GM18502 (cell line): ENCODE data around the gene GDE1.

ENCODE experiments used
- ATAC-seq: cut with Tn5 transposase; IDR thresholded peaks from one replicate; pipeline ENCODE4 v1.9.1; 2021; ENCODE audit warnings: mild to moderate bottlenecking; ENCODE audit not compliant: unreplicated experiment, poor library complexity

Gene GDE1

GRCh38 chr16:19524616-19525384 is 2.9 kb upstream of the GDE1 start:
- no peak for ATAC-seq

DNA sequence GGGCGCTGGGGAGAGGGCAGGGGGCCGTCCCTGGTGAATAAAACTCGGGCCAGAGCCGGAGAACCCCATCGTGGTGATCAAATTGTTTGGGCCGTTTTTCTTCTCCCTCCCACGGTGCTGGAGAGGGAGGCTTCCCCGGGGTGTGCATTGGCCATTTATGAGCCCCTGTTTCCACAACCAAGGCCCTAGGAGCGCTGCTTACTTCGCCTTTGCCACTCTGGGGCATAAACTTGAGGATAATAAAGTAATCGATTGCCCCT is 2.4 kb upstream of the GDE1 start:
- ATAC-seq, result no peak

DNA sequence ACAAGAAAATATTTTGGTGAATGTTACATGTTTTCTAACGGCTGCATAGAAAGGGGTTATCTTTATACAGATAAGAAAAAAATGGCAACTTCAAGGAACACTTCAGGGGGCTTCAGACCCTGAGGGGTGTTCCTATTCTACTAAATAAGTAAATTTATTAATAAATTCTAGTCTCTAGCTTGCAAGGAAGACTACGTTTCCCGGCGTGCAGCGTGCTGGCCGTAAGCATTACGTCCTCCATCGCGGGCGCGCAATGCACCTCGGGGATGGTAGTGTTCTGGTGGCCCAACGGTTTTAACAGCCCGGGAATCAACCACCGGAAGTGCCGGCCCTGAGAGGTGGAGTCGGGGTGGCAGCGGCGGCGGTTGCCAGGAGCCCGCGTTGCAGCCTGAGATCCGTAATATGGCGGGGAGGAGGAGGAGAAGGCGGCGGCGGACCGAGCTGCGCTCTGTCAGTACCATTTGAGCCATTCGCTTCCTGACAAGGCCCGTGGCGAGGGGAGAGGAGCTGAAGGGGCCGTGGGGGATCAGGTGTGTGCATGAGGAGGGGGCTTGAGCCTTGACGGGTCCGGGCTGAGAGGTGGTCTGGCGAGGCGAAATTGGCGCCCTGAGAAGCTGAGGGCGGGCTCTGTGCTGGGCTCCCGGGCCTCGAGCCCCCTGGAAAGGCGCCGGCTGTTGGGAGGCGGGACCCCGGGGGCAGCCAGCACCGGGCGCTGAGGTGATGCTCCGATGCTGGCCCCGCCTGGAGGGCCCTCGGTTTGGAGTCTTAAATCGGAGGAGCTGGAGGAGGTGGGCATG is 1.9 kb upstream of the GDE1 start, which contains the start of gene CCP110:
Gene CCP110, plus strand, starts transcription at position 384 of the 797 bp plus-strand sequence. CDS start 3,940 bp downstream, outside the sequence.
- ATAC-seq, result peak; percentile 72

DNA sequence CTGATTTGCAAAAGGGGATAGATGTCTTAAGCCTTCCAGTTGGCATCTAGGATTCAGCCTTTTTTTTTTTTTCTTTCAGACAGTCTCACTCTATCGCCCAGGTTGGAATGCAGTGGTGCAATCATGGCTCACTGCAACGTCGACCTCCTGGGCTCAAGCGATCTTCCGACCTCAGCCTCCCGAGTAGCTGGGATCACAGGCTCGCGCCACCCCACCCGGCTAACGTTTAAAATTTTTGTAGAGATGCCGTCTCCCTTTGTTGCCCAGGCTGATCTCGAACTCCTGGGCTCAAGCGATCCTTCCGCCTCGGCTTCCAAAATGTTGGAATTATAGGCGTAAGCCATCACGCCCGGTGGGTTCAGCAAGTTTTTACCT is 1.3 kb upstream of the GDE1 start:
- ATAC-seq, result no peak

DNA sequence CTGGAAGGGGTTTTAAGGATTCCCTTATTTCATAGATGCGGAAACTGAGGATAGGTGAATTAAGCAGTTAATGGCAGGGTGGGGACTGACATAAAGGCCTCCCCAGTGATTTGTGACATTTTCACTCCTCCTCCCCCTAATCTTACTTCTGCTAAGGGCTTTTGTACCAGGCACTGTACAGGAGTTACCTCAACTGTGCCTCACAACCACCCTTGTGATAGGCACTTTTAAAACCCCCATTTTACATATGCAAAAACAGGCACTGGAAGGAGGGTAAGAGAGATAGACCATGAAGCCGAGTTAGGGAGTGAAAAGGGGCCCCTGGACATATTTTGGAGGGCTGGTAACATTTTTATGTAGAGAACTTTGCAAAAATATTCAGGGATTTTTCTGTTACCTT is 862 bp upstream of the GDE1 start:
- ATAC-seq, result no peak

DNA sequence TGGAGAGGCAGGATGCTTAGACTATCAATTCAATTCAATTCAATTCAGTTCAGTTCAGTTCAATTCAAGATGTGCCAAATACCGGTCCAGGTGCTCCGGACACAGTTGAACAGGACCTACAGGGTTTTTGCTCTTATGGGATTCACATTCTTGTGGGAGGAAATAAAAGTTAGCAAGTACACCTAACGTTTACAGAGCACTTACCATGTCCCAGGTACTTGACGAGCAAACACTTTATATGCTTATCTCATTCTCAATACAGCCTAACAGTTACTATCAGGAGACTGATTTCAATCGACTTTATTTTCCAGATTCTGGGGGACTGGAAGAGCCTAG is 467 bp upstream of the GDE1 start:
- no peak for ATAC-seq

DNA sequence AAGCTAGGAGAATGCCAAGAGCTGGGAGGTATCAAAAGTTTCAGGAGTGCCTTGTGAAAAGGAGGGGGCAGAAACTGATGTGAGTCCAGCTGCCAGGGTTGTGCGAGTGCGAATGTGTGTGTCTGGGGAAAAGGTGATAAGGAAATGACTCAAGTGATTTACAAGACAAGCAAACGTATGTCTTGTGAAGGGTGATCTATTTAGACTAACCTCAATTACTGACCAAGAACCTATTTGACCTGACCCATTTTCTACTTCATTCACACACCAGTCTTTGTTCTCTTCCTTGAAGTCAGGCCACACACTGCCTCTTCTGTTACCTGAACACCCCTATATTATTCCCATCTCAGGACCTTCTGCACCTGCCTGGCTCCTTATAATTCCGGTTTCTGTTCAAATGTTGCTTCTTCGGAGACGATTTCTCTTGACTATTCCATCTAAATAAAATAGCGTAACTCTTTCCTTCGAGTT is 1.0 kb downstream of the GDE1 start:
- no peak for ATAC-seq

- no peak for ATAC-seq
Observed at GRCh38 chr16:19518388-19518787, 3.5 kb downstream of the GDE1 start.

DNA sequence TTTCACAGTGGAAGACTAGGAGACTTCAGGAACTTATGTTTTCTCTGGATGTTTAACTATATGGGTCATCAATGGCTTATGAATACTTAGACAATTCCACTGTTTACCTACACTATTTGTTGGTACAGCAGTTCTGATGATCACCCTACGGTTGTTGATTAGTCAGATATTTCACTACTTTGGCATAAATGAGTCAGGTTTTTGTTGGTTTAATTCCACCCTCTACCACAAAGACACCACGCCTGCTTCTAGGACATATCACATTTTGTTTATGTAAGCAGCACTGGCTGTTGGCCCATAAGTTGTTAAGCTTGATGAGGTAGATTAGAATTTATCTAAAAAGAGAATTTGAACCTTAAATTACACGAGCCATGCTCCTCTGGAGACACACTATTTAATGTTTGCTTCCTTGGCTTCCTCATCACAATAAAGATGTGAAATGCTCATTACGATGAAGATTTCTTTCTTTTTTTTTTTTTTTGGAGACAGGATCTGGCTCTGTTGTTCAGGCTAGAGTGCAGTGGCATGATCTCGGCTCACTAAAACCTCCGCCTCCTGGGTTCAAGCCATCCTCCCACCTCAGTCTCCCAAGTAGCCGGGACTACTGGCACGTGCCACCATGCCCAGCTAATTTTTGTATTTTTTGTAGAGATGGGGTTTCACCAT is 4.3 kb downstream of the GDE1 start:
- ATAC-seq, result no peak

- ATAC-seq, result no peak
Observed at GRCh38 chr16:19515757-19516156, 6.1 kb downstream of the GDE1 start.

GRCh38 chr16:19513377-19514053 is 8.4 kb downstream of the GDE1 start:
- no peak for ATAC-seq

DNA sequence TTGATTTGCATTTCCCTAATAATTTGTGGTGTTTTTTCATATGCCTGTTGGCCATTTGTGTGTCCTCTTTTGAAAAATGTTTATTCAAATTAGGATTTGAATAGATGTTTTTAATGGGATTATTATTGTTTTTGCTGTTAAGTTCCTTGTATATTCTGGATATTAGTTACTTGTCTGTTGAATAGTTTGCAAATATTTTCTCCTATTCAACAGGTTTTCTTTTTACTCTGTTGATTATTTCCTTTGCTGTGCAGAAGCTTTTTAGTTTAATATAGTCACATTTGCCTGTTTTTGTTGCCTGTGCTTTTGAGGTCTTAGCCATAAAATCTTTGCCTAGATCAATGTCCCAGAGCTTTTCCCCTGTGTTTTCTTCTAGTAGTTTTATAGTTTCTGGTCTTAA is 9.6 kb downstream of the GDE1 start:
- ATAC-seq, result no peak

- no peak for ATAC-seq
Observed at GRCh38 chr16:19507867-19508266, 14.0 kb downstream of the GDE1 start.

DNA sequence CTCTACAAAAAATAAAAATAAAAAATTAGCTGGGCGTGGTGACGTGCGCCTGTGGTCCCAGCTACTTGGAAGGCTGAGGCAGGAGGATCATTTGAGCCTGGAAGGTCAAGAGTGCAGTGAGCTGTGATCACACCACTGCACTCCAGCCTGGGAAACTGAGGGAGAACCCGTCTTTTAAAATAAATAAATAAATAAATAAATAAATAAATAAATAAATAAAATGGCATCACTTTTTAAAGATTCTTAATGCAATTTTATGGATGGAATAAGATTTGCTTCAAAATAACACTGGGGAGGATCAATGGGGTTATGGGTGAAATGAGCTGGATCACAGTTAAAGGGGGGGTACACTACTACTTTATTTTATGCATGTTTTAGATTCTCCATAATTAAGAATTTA is 14.9 kb downstream of the GDE1 start:
- no peak for ATAC-seq

DNA sequence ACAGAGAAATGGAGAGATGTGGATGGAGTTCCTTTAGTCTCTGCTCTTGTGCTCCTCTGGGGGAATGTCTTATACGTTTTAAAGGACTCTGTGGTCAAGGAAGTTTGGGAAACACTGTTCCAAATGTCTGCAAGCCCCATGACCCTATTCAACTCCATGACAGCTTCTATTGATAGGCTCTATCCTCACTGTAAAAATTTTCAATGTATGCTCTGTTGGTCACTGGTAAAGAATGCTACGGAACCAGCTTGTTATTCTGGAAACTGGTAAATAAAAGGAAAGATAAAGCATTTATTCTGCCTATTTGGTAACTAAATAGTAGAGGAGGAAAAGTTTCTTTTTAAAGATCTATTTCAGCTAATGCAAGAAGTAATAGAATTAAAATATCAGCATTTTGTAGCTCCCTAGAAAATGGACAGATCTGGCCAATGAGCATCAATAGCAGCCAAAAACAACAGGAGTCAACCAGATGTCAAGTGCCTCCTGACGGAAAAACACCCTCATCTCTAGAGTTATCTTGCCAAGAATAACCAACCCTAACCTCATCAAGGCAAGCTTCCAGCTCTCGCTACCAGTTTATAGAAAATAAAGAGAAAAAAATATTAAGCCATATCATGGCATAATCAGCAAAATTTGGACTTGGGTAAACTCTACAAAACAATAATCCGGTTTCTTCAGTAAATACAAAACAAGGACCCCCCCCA is 16.1 kb downstream of the GDE1 start:
- ATAC-seq, result no peak

DNA sequence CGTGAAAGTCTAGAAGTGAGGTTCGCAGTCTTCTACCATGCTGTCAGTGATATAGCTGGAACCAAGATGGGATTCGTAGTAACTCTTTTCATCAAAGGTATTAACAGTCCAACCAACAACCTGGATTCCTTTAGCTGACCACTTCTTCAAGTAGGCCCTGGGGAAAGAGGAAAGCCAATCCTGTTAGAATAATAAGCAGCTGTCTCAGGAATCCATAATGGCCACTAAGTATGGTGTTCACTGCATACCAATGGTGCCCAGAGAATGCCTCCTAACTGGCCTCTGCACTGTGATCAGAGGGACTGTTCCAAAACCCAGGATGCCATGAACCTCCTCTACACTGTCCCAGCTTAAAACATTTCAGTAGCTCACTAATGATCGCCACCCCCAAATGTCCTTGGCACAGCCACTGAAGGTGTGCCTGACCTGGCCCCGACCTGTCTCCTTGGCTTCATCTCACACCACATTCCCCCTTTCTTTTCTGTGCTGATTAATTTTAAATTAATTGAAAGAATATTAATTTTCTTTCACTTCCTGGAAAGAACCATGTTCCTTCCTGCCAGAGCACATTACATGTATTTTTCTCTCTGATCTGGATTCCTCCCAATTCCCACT is 18.3 kb downstream of the GDE1 start:
- no peak for ATAC-seq

- ATAC-seq, result no peak
Observed at GRCh38 chr16:19502395-19503131, 19.3 kb downstream of the GDE1 start.

GRCh38 chr16:19499481-19499880 is 22.4 kb downstream of the GDE1 start:
- ATAC-seq, result no peak

GRCh38 chr16:19499006-19499405 is 22.9 kb downstream of the GDE1 start:
- ATAC-seq, result no peak
